ENCODE measurements around the gene MAFG. TPM values are rescaled to one million over a fixed set of nuclear protein-coding genes. Genes with fewer than 3 reads are reported as not detected.

Gene MAFG
- total and polyA plus RNA-seq, 9 of the 15 experiments (the other 6 are each of a cell fraction or from before 2014, with no cell fraction given), result 1.1 to 58.1 (median 24.9) TPM

DNA sequence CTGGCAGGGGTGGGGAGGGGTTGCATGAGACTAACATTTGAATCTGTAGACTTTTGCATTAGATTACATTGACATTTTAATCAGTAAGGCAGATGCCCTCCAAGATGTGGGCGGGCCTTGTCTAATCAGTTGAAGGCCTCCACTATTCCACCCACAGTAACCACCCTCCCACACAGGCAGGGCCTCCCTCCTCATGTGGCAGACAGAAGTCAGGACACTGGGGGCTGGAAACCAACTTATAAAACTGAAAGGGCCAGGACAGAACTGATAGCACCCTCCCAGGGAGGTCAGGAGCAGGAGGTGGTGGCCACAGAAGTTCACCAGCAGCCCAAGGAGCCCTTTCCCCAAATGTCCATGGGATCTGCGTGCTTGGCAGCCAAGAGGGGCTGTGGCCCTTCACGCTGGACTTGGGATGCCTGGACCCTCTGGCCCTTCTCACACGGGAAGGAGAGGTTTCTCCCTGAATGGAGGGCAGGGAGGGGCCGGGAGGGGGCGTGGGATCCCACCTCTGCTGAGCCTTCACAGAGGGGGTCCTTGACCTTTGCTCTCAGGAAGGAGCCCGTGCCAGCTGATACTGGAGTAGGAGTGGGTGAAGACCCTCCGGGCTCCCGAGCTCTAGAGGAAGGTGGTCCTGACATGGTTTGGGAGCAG, 4.9 kb upstream of the MAFG start (continued):
- TF ChIP-seq SIN3A (IDR thresholded peaks at IDR 0.05; ENCODE audit: borderline replicate concordance in 2 of 2, control insufficient read depth in 1 of 2, low read depth in 2 of 2, low read length in 2 of 2), result 0 out of 4 replicates have a peak, but pooled peaks of 1 of the 2 experiments have one; percentile 51
- TF ChIP-seq RUNX1 (IDR thresholded peaks at IDR 0.05; ENCODE audit: low read depth), result peak; percentile 67; the same call in 1 of the 2 replicates
- 0 out of 2 replicates have a peak, but pooled peaks have one; percentile 2 for TF ChIP-seq SUPT5H (IDR thresholded peaks at IDR 0.05)
- peak; percentile 88 for TF ChIP-seq FOXM1 (IDR thresholded peaks at IDR 0.05; ENCODE audit: low read depth)
- no peak for TF ChIP-seq FOXM1 (CRISPR knock-in tag; IDR thresholded peaks at IDR 0.05; ENCODE audit: low read depth)
- peak; percentile 59 for TF ChIP-seq TEAD4 (IDR thresholded peaks at IDR 0.05; ENCODE audit: low read length)
- no peak for TF ChIP-seq TEAD4 (CRISPR knock-in tag; IDR thresholded peaks at IDR 0.05; ENCODE audit: borderline replicate concordance)
- peak; percentile 16; the same call in 1 of the 2 replicates for TF ChIP-seq RBFOX2 (IDR thresholded peaks at IDR 0.05; ENCODE audit: low read depth, low read length)
- TF ChIP-seq ATF7 (IDR thresholded peaks at IDR 0.05), result peak; percentile 26; the same call in 1 of the 2 replicates
- TF ChIP-seq, protein P1, sequence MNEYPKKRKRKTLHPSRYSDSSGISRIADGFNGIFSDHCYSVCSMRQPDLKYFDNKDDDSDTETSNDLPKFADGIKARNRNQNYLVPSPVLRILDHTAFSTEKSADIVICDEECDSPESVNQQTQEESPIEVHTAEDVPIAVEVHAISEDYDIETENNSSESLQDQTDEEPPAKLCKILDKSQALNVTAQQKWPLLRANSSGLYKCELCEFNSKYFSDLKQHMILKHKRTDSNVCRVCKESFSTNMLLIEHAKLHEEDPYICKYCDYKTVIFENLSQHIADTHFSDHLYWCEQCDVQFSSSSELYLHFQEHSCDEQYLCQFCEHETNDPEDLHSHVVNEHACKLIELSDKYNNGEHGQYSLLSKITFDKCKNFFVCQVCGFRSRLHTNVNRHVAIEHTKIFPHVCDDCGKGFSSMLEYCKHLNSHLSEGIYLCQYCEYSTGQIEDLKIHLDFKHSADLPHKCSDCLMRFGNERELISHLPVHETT (CRISPR knock-in tag; conservative IDR thresholded peaks at IDR 0.05 in 1 of 2, IDR thresholded peaks at IDR 0.05 in 1 of 2), result no peak
- TF ChIP-seq POLR2A (conservative IDR thresholded peaks at IDR 0.05), result peak; percentile 13; the same call in 1 of the 2 replicates
- TF ChIP-seq HNRNPL (IDR thresholded peaks at IDR 0.05; ENCODE audit: low read depth, low read length), result peak; percentile 70; the same call in 1 of the 2 replicates
- TF ChIP-seq, protein P2, sequence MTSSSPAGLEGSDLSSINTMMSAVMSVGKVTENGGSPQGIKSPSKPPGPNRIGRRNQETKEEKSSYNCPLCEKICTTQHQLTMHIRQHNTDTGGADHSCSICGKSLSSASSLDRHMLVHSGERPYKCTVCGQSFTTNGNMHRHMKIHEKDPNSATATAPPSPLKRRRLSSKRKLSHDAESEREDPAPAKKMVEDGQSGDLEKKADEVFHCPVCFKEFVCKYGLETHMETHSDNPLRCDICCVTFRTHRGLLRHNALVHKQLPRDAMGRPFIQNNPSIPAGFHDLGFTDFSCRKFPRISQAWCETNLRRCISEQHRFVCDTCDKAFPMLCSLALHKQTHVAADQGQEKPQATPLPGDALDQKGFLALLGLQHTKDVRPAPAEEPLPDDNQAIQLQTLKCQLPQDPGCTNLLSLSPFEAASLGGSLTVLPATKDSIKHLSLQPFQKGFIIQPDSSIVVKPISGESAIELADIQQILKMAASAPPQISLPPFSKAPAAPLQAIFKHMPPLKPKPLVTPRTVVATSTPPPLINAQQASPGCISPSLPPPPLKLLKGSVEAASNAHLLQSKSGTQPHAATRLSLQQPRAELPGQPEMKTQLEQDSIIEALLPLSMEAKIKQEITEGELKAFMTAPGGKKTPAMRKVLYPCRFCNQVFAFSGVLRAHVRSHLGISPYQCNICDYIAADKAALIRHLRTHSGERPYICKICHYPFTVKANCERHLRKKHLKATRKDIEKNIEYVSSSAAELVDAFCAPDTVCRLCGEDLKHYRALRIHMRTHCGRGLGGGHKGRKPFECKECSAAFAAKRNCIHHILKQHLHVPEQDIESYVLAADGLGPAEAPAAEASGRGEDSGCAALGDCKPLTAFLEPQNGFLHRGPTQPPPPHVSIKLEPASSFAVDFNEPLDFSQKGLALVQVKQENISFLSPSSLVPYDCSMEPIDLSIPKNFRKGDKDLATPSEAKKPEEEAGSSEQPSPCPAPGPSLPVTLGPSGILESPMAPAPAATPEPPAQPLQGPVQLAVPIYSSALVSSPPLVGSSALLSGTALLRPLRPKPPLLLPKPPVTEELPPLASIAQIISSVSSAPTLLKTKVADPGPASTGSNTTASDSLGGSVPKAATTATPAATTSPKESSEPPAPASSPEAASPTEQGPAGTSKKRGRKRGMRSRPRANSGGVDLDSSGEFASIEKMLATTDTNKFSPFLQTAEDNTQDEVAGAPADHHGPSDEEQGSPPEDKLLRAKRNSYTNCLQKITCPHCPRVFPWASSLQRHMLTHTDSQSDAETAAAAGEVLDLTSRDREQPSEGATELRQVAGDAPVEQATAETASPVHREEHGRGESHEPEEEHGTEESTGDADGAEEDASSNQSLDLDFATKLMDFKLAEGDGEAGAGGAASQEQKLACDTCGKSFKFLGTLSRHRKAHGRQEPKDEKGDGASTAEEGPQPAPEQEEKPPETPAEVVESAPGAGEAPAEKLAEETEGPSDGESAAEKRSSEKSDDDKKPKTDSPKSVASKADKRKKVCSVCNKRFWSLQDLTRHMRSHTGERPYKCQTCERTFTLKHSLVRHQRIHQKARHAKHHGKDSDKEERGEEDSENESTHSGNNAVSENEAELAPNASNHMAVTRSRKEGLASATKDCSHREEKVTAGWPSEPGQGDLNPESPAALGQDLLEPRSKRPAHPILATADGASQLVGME (CRISPR knock-in tag; IDR thresholded peaks at IDR 0.05), result no peak
- 0 out of 4 replicates have a peak, but pooled peaks have one; percentile 21 to 47 for TF ChIP-seq TBL1XR1 (IDR thresholded peaks at IDR 0.05; ENCODE audit: low read length in 2 of 2)
- TF ChIP-seq, protein P3, sequence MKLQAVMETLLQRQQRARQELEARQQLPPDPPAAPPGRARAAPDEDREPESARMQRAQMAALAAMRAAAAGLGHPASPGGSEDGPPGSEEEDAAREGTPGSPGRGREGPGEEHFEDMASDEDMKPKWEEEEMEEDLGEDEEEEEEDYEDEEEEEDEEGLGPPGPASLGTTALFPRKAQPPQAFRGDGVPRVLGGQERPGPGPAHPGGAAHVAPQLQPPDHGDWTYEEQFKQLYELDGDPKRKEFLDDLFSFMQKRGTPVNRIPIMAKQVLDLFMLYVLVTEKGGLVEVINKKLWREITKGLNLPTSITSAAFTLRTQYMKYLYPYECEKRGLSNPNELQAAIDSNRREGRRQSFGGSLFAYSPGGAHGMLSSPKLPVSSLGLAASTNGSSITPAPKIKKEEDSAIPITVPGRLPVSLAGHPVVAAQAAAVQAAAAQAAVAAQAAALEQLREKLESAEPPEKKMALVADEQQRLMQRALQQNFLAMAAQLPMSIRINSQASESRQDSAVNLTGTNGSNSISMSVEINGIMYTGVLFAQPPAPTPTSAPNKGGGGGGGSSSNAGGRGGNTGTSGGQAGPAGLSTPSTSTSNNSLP (IDR thresholded peaks at IDR 0.05; ENCODE audit: borderline replicate concordance, low read depth, low read length), result peak; percentile 57; the same call in 1 of the 2 replicates
- peak; percentile 88 for TF ChIP-seq EGR1 (conservative IDR thresholded peaks at IDR 0.05)
- TF ChIP-seq, protein P4, sequence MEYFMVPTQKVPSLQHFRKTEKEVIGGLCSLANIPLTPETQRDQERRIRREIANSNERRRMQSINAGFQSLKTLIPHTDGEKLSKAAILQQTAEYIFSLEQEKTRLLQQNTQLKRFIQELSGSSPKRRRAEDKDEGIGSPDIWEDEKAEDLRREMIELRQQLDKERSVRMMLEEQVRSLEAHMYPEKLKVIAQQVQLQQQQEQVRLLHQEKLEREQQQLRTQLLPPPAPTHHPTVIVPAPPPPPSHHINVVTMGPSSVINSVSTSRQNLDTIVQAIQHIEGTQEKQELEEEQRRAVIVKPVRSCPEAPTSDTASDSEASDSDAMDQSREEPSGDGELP (CRISPR knock-in tag; IDR thresholded peaks at IDR 0.05; ENCODE audit: borderline replicate concordance), result 0 out of 2 replicates have a peak, but pooled peaks have one; percentile 22
- 0 out of 2 replicates have a peak, but pooled peaks have one; percentile 28 for TF ChIP-seq STAT5A (IDR thresholded peaks at IDR 0.05; ENCODE audit: borderline replicate concordance, low read length)
